ENCODE measurements around the gene SPDYE18.
"Not testable (repeated sequence)": the region's sequence is repeated elsewhere in the genome, so short reads cannot be mapped to it uniquely, and the experiment has no call there.

SPDYE18 gene
- total RNA-seq: 0.36 to 2.5 (median 1.5) reads per million in 4 experiments

- DNase-seq: not testable (repeated sequence)
Measured at GRCh38 chr7:77062557-77062956, at the start of gene SPDYE18. Gene SPDYE18 (minus strand): TSS chr7:77062558. CDS start chr7:77060512, 2,046 bp downstream.

GRCh38 chr7:77108362-77108761, 46.0 kb upstream of the SPDYE18 start:
- not testable (repeated sequence) for DNase-seq

- not testable (repeated sequence) for DNase-seq
Measured at GRCh38 chr7:77107659-77108058, 45.3 kb upstream of the SPDYE18 start.

GRCh38 chr7:77105904-77106303, 43.5 kb upstream of the SPDYE18 start:
- DNase-seq: not testable (repeated sequence)

DNA sequence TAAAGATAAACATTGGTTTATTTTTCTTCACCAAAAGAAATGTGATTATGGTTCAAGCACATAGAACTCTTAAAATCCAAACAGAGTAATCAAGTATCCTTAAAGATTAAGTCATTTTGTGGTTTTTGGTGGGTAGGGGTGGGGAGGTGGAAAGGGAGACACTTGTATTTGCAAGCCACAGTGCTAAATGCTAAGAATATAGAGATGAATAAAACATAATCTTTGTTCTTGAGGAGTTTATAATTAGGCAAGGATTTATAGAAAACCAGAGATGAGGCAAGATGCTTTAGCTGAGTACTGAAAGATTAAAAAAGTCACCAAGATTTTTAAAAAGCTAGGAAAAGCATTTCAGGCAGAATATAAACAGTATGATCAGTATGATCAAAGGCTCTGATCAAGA, 40.3 kb upstream of the SPDYE18 start:
- not testable (repeated sequence) for DNase-seq

GRCh38 chr7:77101187-77101586, 38.8 kb upstream of the SPDYE18 start:
- not testable (repeated sequence) for DNase-seq

GRCh38 chr7:77100501-77100900, 38.1 kb upstream of the SPDYE18 start:
- not testable (repeated sequence) for DNase-seq

DNA sequence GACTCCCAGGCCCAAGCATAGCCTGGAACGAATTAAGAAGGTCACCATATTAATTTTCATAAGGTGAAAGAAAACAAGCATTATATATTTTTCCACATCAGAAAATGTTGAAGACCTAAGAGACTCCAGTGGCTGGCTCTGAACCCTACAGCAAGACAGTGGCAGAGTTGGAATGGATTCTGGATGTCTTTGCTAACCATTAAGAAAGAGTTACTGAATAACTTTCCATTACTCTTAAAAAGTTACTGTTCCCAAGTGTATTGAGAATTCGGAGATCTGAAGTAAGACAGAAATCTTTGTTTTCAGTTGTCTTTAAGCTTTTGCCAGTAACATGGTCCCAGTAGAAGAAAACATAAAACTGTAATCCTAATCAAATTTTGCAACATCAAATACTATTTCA, 29.9 kb upstream of the SPDYE18 start:
- not testable (repeated sequence) for DNase-seq

DNA sequence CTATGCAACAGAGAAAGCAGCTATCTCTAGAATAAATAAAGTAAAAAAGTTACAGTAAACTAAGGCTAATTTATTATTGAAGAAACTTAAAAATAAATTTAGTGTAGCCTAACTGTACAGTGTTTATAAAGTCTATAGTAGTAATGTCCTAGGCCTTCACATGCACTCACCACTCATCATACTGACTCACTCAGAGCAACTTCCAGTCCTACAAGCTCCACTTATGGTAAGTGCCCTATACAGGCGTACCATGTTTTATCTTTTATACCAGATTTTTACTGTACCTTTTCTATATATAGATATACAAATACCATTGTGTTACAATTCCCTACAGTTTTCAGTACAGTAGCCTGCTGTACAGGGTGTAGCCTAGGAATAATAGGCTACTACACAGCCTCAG, 19.8 kb upstream of the SPDYE18 start:
- not testable (repeated sequence) for DNase-seq

DNA sequence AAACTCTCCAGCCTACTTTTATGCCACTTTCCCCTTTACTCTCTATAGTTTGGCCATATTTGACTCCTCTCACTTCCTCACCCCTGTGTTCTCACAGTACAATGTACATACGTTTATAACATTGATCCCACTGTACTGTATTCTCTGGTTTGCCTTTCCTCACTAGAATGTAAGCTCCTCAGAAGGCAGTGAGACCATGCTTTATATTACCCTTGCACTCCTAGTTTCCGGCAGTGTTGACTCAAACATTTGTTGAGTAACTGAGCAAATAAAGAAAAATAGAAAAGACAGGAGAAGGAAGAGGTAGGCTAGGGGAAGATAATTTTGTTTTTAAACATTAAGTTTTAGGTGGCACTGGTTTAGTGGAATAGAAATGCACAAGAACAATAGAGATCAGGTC, 17.9 kb upstream of the SPDYE18 start:
- not testable (repeated sequence) for DNase-seq

DNA sequence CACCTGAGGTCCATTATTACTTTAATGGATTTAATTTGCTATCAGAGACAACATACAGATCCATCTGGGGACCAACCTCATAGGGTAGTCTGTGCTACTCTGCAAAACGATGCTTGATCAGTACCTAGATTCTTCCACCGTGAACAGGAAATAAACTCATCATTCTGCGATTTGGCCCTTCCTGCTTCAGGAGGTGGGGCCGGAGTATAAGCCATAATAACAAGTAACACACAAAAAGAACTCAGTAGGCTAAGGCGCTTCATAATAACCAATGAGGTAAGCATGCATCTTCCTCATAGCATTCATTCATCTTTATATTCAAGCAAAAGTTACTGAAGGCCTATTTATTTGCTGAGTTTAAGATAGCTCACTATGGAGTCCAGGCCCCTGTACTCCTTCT, 17.3 kb upstream of the SPDYE18 start:
- not testable (repeated sequence) for DNase-seq

GRCh38 chr7:77079112-77079511, 16.8 kb upstream of the SPDYE18 start:
- DNase-seq: not testable (repeated sequence)

DNA sequence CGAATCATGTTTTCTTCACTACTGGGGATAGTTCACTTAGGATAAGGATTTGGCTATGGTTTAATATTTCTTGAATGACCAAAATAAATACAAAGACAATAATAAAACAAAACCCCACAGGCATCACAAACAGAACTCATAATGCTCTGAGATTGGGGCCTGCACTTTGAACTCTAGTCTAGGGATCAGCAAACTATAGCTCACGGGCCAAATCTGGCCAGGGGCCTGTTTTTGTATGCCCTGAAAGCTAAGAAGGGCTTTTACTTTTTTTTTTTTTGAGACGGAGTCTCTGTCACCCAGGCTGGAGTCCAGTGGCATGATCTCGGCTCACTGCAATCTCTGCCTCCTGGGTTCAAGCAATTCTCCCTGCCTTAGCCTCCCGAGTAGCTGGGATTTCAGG, 14.7 kb upstream of the SPDYE18 start:
- not testable (repeated sequence) for DNase-seq

- not testable (repeated sequence) for DNase-seq
Measured at GRCh38 chr7:77074786-77075396, 12.5 kb upstream of the SPDYE18 start.

- DNase-seq: not testable (repeated sequence)
Measured at GRCh38 chr7:77071108-77071507, 8.8 kb upstream of the SPDYE18 start.

- not testable (repeated sequence) for DNase-seq
Measured at GRCh38 chr7:77065869-77066268, 3.5 kb upstream of the SPDYE18 start.

- DNase-seq: not testable (repeated sequence)
Measured at GRCh38 chr7:77063732-77064131, 1.4 kb upstream of the SPDYE18 start.

DNA sequence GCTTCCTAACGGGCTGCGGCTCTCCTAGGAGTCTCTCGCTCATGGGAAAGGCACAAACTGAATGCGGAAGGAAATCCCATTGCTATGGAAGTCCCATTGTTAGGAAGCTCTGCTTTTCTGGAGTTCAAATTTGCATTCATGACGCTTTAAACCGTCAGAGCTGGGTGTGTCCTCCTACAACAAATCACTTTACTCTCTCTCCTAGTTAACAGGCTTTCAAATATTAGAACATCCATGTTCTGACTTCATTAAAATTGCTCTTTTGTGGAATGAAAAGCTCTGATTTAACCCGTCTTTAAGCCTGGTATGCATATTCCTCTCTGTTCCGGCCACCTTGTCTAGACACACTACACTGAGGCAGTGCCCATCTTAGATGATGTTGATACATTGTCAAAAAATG, 30.1 kb downstream of the SPDYE18 start, which contains the start of gene SPDYE17:
Gene SPDYE17 (minus strand): TSS at position 101 of the 400 bp plus-strand sequence. CDS start 1,791 bp downstream, outside the sequence.
- not testable (repeated sequence) for DNase-seq

DNA sequence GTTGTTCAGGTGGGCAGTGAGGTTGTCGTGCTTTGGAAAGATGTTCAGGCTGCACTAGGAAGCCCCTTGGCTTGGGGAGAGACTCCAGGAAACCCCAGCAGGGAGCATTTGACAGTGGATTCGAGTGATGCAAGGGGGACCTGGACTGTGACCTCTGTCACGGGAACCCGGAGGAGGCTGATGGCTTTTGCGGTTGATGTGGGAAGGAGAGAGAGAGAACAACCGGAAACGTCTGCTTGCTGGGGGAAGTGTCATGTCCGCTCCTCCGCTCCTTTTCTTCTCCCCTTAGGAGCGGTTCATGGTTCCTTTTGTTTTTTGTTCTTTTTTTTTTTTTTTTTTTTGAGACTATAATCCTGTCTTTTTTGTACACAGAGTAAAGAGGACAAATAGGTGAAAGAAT, 36.0 kb downstream of the SPDYE18 start:
- DNase-seq: not testable (repeated sequence)

GRCh38 chr7:77010074-77010680, 52.2 kb downstream of the SPDYE18 start:
- not testable (repeated sequence) for DNase-seq

GRCh38 chr7:77008000-77008399, 54.4 kb downstream of the SPDYE18 start:
- not testable (repeated sequence) for DNase-seq

- not testable (repeated sequence) for DNase-seq
Measured at GRCh38 chr7:77006127-77007110, 55.9 kb downstream of the SPDYE18 start.
